Motor neuron (in vitro differentiated cells): ENCODE results near the gene COL15A1. TPM values are rescaled to one million over a fixed set of nuclear protein-coding genes. Genes with fewer than 3 reads are reported as not detected.
A peak's percentile ranks its signal among the peaks of the same experiment; 100 is the strongest.

ENCODE experiments used
- ATAC-seq, 8 experiments: fragments of 200-7000 bp; cut with Tn5 transposase; replicated peaks in 6 of 8; 2 replicates each; pipeline ENCODE4 v1.8.0; 2021; ENCODE audit warnings: mild to moderate bottlenecking in 8 of 8, moderate library complexity in 8 of 8
- H3K27ac ChIP-seq, 2 donors: fragments of 250-450 bp; sonication (Bioruptor Pico); 2 replicates each; pipeline ENCODE4 v1.9.0; 2021; ENCODE audit warnings: antibody characterized with exemption in 2 of 2, mild to moderate bottlenecking in 2 of 2, moderate library complexity in 1 of 2
- H3K4me1 ChIP-seq, 2 donors: fragments of 250-450 bp; sonication (Bioruptor Pico); replicated peaks in 1 of 2; 2 replicates each; pipeline ENCODE4 v1.6.1; 2021; ENCODE audit warnings: antibody characterized with exemption in 2 of 2, mild to moderate bottlenecking in 2 of 2, moderate library complexity in 1 of 2
- H3K4me3 ChIP-seq, 5 donors: fragments of 250-450 bp; sonication (Bioruptor Pico); 2 replicates each; pipeline ENCODE4 v1.9.0; 2021; ENCODE audit warnings: antibody characterized with exemption in 5 of 5, mild to moderate bottlenecking in 5 of 5, moderate library complexity in 4 of 5
- WGBS, 10 experiments: fragments of 450-650 bp; shearing (Covaris generic); methylation state at CpG; one replicate each; pipeline ENCODE4 v1.0.0; 2022; 5-methylcytosine and 5-hydroxymethylcytosine counted together
- in situ Hi-C, 9 experiments: fragments of 400-800 bp; cut with MboI; loops; one replicate each; pipeline ENCODE4 v1.15.0; 2021; ENCODE audit warnings: low sequenced_read_pairs in 9 of 9, low pct_unique_long_range_greater_than_20kb in 2 of 9; ENCODE audit not compliant: unreplicated experiment in 9 of 9
- total RNA-seq, 8 experiments: library from RNA; unstranded; fragments of 300-600 nt; gene quantifications; 2 replicates each; pipeline versions ENCODE4 v1.2.3 to v1.2.4, GENCODE V29; 2022

Gene COL15A1
- total RNA-seq, 8 experiments from 2014 or later = 0.05 to 46.3 (median 0.35) TPM; not detected in 1

DNA sequence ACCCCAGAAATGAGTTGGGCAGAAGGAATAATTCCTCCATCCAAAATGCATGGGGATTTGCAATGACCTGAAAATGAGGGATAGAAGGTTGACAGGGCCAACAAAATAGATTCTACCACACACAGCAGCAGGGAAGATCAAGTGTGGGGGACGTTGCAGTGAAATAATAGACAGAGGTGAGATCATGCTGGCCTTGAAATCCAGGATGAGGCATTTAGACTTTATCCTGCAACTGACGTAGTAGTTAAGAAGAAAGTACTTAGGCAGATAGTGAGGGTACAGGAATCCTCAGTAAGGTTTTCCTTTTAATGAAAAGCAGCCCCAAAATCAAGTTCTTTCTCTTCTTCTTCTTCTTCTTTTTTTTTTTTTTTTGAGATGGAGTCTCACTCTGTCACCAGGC lies 129.6 kb downstream of the COL15A1 start:
- WGBS, 10 experiments = 20 to 100% (median 60%) methylated on average over 1 to 2 of the region's 2 CpGs; no CpG with 5 or more reads in 5 of the 10 experiments
- H3K27ac ChIP-seq = no peak overlapping the region
- no peak for ATAC-seq
- in situ Hi-C loops = no loop called here
- H3K4me1 ChIP-seq = no peaks in the 10 kb centered on the region
- no peak overlapping the region for H3K4me3 ChIP-seq

DNA sequence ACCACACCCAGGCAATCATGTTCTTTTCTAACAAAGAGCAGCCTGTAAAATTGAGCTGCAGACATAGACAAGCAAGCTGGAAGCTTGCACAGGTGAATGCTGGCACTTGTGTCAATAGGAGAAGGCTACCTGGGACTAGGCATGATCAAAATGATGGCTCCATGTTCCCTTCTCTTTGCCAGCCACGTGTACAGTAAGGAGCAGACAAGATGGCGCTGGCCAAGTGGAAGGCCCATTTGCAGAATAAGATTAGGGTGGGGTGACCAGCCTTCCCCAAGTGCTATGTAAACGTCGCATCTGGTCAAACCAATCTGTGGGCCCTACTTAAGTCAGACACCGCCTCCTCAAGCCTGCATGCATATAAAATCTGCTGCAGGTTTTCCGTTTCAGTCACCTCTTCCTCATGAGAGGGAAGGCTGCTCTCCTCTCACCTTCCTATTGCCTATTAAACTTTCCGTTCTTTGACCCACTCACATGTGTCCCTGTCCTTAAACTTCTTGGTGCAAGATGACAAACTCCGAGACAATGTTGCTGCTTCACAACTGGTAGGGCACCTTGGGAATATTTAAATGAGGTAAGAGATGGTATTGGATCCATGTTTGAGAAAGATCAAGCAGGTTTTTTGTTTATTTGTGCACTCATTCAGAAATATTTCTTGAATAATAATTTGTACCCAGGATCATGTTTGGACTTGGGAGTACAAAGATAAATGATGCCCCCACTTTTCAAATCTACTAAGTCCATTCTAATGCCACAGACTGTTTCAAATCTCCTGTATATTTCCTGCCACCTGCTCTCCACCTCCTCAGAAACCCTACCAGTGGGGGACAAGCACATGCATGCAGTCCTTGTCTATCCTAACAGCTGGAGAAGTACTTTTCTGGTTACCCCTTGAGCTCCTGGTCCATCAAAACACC lies 130.5 kb downstream of the COL15A1 start:
- no peaks in the 10 kb centered on the region for H3K4me1 ChIP-seq
- in situ Hi-C loops = no loop called here
- no peak overlapping the region for H3K4me3 ChIP-seq
- 20 to 100% (median 70%) methylated on average over 1 to 7 of the region's 8 CpGs for whole genome bisulfite sequencing, 10 experiments
- ATAC-seq = no peak
- H3K27ac ChIP-seq = no peak overlapping the region

DNA sequence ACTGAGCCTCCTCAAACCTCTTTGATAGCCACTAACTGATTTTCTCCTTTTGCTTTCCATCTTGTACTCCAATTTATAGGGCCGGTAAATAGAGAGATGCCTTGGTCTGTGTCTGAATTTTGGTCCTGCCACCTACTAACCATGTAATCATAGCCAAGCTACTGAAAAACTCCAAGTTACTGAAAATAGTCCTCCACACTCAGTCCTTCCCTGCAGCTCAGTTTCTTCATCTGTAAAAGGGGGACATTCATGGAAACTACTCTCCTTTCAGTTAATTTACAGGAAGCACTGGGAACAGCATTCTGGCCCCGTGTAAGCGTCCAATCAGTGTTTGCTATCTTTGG lies 131.2 kb downstream of the COL15A1 start:
- 0 to 100% (median 86%) methylated on average over 1 to 2 of the region's 3 CpGs; no CpG with 5 or more reads in 2 of the 10 experiments for WGBS, 10 experiments

DNA sequence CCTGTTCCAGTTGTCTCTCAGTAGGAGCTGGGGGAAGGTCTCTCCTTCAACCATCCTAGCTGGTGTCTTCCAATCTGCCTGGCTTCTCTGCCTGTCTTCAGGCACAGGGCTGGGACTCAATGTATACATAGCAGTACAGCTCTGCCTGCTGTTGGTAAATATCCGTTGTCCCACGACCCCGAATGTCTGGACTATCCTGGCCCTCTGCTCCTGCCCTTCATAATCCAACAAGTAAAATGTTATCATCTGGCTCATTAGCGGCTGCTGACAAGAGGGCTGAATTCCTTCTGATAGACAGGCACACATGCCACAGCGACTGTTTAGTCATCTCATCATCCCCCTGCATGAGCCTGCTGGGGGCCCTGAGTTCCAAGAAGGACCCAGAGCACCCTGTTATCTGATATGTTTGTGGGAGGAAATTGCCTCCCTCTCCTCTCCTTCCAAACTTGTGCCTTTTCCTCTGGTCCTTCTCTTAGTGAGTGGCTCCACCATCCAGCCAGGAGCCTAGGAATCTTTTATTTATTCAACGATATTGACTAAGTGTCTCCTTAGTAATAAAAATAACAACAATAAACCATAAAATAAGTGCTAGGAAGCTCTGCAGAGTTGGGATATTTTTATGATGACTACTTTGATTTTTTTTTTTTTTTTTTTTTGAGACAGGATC lies 131.7 kb downstream of the COL15A1 start:
- 0 to 100% (median 53%) methylated on average over 2 to 6 of the region's 6 CpGs; no CpG with 5 or more reads in 2 of the 10 experiments for WGBS, 10 experiments
- in situ Hi-C loops = no loop called here
- Histone ChIP-seq H3K27ac (no peak overlapping the region), H3K4me3 (no peak overlapping the region), H3K4me1 (no peaks in the 10 kb centered on the region)
- no peak for ATAC-seq

More for the DNA sequence above, 131.2 kb downstream of the COL15A1 start:
- in situ Hi-C loops = no loop called here
- ATAC-seq = no peak
- H3K27ac ChIP-seq = no peak overlapping the region
- no peak overlapping the region for H3K4me3 ChIP-seq
- H3K4me1 ChIP-seq = no peaks in the 10 kb centered on the region

DNA sequence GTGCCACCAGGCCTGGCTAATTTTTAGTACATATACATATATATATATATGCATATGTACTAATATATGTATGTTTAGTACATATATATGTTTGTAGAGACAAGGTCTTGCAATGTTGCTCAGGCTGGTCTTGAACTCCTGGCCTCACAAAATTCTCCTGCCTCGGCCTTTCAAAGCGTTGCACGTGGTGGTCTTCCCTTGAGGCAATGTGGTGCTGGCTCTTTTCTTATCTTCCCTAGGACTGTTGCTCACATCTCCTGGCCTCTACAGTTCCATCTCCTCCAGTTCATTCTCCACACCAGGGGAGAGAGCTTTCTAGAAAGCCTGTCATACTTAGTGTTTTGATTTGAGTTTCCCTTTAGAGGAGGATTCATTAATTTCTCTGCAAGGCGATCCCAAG lies 132.3 kb downstream of the COL15A1 start:
- in situ Hi-C loops = no loop called here
- ATAC-seq = no peak
- Histone ChIP-seq H3K27ac (no peak overlapping the region), H3K4me1 (no peaks in the 10 kb centered on the region), H3K4me3 (no peak overlapping the region)
- 82 to 100% (median 85%) methylated on average over 1 to 4 of the region's 4 CpGs; no CpG with 5 or more reads in 6 of the 10 experiments for WGBS, 10 experiments

DNA sequence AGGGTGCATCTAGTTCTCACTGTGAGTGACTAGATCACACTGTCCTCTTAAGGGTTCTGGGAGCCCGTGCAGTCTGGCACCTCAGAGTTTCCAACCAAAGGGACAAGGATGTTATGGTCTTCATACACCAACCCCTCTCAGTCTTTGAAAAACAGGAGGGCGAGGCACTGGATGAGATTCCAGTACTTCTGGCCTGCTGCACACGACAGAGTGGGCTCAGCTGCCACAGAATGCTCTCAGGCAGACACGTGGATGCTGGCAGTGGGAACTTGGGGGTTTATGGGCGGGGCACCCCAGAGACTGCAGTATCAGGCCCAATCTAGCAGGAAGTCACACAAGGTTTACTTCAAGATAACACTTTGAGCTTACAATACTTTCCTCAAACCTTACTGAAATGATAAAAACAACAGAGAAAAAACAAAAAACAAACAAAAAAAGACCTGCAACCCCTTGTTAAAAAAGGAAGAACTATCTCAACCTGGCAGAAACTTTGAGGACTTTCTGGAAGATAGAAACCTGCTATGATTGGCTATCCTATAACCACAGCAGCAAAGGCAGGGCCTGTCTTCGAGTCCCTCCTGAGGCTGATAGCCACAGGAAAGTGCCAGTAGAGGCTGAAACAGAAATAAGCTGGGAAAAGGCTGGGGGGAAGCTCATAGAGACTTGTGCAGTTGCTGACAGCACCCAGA lies 132.9 kb downstream of the COL15A1 start:
- 42 to 100% (median 60%) methylated on average over 1 to 4 of the region's 6 CpGs; no CpG with 5 or more reads in 3 of the 10 experiments for WGBS, 10 experiments
- in situ Hi-C loops = no loop called here

DNA sequence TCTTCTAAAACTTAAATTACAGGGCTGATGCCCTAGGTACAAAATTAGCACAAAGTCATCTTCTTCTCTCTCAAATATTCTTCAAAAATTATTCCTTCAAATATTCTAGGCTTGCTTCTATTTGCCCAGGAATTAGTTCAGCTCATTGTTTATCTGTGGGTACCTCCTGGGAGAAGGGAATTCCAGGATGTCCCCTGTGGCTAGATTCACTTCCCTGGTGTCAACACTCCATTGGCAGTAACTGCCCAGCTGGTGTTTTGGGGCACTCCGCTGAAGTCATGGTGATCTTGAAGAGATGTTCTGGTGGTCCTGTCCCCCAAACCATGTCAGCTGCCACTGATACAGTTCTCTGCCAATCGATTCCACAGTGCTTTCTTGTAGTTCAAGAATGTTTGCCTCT lies 135.0 kb downstream of the COL15A1 start:
- no peak for ATAC-seq
- in situ Hi-C loops = no loop called here
- Histone ChIP-seq H3K4me3 (no peak overlapping the region), H3K4me1 (no peaks in the 10 kb centered on the region), H3K27ac (no peak overlapping the region)
- WGBS, 10 experiments = 27 to 100% (median 63%) methylated on average over 1 to 2 of the region's 2 CpGs; no CpG with 5 or more reads in 4 of the 10 experiments

More for the DNA sequence above, 132.9 kb downstream of the COL15A1 start:
- H3K27ac ChIP-seq = no peak overlapping the region
- H3K4me1 ChIP-seq = no peaks in the 10 kb centered on the region
- H3K4me3 ChIP-seq = no peak overlapping the region
- ATAC-seq = no peak

DNA sequence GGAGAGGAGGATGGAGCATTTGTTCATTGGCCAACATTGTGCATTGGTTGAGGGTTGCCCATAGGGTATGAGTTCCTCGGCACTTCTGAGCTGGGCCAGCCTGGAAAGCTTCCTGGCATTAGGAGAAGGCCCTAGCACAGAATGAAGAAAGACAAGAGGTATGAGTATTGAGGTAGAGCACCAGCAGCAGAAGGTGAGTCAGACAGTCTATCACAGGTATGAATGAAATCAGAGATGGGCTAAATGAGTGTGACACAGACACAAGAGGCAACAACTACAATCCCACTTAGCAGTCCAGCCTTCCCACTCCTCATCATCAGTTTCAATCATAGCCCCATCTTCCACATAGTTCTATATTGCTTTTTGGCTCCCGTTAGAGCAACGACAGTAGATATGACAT lies 135.8 kb downstream of the COL15A1 start:
- WGBS, 10 experiments = 60 to 100% (median 87%) methylated on average over 2 to 3 of the region's 3 CpGs; no CpG with 5 or more reads in 2 of the 10 experiments
- no peak overlapping the region for H3K4me3 ChIP-seq
- no peaks in the 10 kb centered on the region for H3K4me1 ChIP-seq
- ATAC-seq = no peak
- H3K27ac ChIP-seq = no peak overlapping the region
- in situ Hi-C loops = no loop called here

DNA sequence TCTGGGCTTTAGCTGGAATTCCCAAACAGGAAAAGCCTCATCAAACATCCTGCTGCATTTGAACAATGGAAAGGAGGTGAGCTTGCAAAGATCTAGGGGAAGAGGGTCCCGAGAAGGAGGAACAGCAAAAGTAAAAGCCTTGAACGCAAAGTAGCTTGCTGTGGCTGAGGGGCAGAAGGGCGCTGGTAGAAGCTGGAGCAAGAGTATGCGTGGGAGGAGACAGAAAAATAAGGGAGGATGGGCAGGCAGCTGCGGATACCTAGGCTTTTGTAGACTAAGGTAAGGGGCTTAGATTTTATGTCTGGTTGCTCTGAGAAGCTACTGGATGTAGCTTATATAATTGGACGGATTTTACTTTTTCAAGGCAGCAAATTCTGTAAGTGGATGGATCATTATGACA lies 139.3 kb downstream of the COL15A1 start:
- H3K4me3 ChIP-seq = no peak overlapping the region
- H3K27ac ChIP-seq = no peak overlapping the region
- in situ Hi-C loops = no loop called here
- H3K4me1 ChIP-seq = no peaks in the 10 kb centered on the region
- 45 to 74% (median 59%) methylated on average over 2 to 6 of the region's 6 CpGs; no CpG with 5 or more reads in 2 of the 10 experiments for WGBS, 10 experiments
- ATAC-seq = no peak

DNA sequence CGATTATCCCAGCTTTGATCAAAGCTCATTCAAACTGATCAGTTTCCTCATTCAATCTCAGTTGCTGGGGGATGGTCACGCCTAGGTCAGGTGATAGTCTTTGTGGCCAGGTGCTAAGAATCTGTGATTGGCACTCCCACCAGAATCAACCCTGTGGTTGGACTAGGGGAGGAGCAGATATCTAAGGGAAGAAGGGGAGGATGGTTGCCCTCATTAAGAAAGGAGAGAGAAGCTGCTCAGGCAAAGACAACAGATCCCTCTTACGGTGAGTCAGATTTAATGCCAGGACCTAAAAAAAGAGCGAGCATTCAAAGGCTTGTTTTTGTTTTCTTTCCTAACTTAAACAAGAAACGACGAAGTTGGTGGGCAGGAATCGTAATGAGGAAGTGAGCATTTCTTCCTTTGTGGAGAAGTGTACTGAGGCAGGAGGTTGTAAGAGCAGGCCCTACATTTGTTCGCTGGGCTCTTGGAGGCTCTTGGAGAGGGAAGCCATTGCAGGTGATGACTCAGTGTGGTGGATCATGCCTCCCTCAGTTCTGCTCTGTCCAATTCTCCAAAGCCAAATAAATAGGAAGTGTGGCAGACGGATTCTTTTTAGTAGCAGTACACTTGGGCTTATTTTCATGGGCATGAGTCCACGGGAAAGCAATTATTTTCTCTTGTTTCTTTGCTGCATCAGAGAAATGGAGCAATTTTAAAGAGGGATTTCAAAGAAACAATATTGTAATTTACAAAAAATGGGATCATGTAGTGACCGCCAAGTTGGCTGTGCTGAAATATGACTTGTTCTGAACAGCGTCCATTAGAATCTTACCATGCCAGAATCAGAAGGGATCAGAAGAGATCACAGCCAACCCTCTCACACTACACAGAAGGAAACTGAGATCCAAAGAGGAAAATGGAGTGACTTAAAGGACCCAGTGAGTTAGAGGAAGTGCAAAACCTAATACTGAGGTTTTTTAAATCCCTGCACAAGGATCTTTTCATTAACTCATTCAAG lies 142.5 kb downstream of the COL15A1 start:
- H3K4me1 ChIP-seq = no peaks in the 10 kb centered on the region
- peak in 1 of 8 experiments; percentile 57 for ATAC-seq
- 7 to 88% (median 69%) methylated on average over 1 to 11 of the region's 12 CpGs for WGBS, 10 experiments
- H3K4me3 ChIP-seq = no peak overlapping the region
- in situ Hi-C loops = no loop called here
- no peak overlapping the region for H3K27ac ChIP-seq

DNA sequence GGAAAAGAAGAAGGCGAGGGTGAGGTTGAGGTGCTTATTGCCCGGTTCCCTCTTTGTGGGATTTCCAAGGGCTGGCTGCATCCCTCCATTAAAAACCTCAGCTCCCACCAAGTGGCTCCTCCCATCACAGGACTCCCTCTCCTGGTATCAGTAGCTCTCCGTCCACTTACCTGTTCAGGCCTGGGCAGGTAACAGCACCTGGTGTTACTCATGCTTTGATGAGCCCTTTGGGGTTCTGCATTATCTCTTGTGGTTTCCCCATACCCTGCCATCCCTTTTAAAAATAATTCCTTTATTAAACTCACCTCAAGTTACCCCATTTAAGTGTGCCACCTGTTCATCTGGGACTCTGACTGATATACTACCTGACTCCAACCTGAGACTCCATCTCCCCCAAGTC lies 143.8 kb downstream of the COL15A1 start:
- ATAC-seq = no peak
- WGBS, 10 experiments = 57 to 100% (median 80%) methylated on average over 1 to 3 of the region's 3 CpGs; no CpG with 5 or more reads in 4 of the 10 experiments
- Histone ChIP-seq H3K27ac (no peak overlapping the region), H3K4me3 (no peak overlapping the region), H3K4me1 (no peaks in the 10 kb centered on the region)
- in situ Hi-C loops = no loop called here
